ENCODE data around the gene TIE1. TPM values are rescaled to one million over a fixed set of nuclear protein-coding genes. Genes with fewer than 3 reads are reported as not detected.

The TIE1 gene
- total RNA-seq, 1 experiment from 2014 or later, result 1.2 TPM

DNA sequence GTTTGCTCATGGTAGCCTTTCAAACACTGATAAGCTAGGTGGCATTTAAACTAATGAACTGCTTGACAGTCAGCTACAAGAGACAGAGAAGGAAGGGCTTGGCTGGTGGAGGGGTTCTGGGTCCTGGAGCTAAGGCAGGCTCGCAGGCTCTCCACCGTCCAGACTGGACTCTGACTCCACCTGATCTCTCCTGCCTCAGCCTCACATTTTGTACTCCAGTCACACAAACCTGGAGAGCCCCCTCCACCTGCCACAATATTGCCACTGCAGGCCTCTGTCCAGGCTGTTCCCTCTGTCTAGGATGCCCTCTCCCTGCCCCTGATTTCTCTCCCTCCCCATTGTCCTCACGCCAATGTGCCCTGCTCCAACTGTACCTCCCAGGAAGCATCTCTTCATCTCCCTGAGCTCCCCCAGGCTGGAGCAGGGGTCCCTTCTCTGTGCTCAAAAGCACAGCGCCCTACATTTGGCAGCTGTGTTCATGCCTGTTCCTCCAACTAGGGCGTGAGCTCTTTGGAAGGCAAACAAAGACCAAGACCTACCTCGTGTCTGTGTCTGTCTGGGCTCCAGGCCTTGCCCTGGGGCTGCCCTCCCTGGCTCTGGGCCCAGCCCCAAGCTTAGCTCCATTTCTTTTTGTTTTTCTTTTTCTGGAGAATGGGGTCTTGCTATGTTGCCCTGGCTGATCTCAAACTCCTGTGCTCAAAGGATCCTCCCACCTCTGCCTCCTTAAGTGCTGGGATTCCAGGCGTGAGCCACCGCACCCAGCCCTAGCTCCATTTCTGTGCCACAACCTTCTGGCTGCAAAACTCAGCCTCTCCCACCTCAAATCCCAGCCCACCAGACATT is 2.9 kb downstream of the TIE1 start:
- H3K9ac ChIP-seq (ENCODE audit: extremely low read depth, insufficient read length, low read length), result no peak overlapping the region
- H3K27me3 Mint-ChIP-seq (ENCODE audit: low read depth), result peaks cover 16% of the 10 kb centered on the region
- H3K79me2 ChIP-seq (ENCODE audit: insufficient read depth, low read length), result no peaks in the 10 kb centered on the region
- no peak overlapping the region for H2AK5ac ChIP-seq (ENCODE audit: insufficient read length, low read length)
- H3K4me2 ChIP-seq (ENCODE audit: insufficient read depth, insufficient read length, low read length), result no peak overlapping the region
- H3K56ac ChIP-seq (ENCODE audit: insufficient read length, low read depth, low read length), result no peak overlapping the region
- no peak overlapping the region for H3K4me3 Mint-ChIP-seq
- H3K4me1 ChIP-seq (ENCODE audit: insufficient read depth, low read length), result no peaks in the 10 kb centered on the region; the same call in 1 of the 2 replicates
- no CpG with 5 or more reads among the region's 8 CpGs for WGBS (ENCODE audit: extremely low coverage, insufficient read length, low lambda C conversion rate)
- no peaks in the 10 kb centered on the region for H3K27me3 ChIP-seq (ENCODE audit: insufficient read depth, low read length)
- H2BK12ac ChIP-seq (ENCODE audit: insufficient read length, low read depth, low read length), result no peak overlapping the region
- no peak overlapping the region for H4K8ac ChIP-seq (replicated peaks; ENCODE audit: insufficient read length, low read depth, low read length)
- H3K36me3 Mint-ChIP-seq (ENCODE audit: insufficient read depth in 1 of 3, low read depth in 3 of 3), result no peaks in the 10 kb centered on the region; a peak in 1 of 7 replicates
- no peaks in the 10 kb centered on the region for H3K9me3 Mint-ChIP-seq
- H2BK15ac ChIP-seq (ENCODE audit: low read depth, low read length), result no peak overlapping the region
- H2BK5ac ChIP-seq (ENCODE audit: insufficient read length, low read length), result no peak overlapping the region
- H2BK20ac ChIP-seq (ENCODE audit: low read depth, low read length, poor library complexity, severe bottlenecking), result no peak overlapping the region
- H3K14ac ChIP-seq (ENCODE audit: insufficient read depth, low read length), result no peak overlapping the region
- H3K27ac Mint-ChIP-seq, result peak overlapping the region in 2 of 3 experiments; percentile 15 to 46; a peak in 2 of 7 replicates
- H3K23me2 ChIP-seq (ENCODE audit: insufficient read length, low read depth, low read length, poor library complexity, severe bottlenecking), result no peaks in the 10 kb centered on the region
- no peaks in the 10 kb centered on the region for H3K79me1 ChIP-seq (ENCODE audit: insufficient read depth, low read depth, low read length, poor library complexity, severe bottlenecking)
- TF ChIP-seq, protein P1, sequence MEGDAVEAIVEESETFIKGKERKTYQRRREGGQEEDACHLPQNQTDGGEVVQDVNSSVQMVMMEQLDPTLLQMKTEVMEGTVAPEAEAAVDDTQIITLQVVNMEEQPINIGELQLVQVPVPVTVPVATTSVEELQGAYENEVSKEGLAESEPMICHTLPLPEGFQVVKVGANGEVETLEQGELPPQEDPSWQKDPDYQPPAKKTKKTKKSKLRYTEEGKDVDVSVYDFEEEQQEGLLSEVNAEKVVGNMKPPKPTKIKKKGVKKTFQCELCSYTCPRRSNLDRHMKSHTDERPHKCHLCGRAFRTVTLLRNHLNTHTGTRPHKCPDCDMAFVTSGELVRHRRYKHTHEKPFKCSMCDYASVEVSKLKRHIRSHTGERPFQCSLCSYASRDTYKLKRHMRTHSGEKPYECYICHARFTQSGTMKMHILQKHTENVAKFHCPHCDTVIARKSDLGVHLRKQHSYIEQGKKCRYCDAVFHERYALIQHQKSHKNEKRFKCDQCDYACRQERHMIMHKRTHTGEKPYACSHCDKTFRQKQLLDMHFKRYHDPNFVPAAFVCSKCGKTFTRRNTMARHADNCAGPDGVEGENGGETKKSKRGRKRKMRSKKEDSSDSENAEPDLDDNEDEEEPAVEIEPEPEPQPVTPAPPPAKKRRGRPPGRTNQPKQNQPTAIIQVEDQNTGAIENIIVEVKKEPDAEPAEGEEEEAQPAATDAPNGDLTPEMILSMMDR (conservative IDR thresholded peaks at IDR 0.05), result no peak
- H3T11ph ChIP-seq (ENCODE audit: low read length), result no peak overlapping the region
- H4K5ac ChIP-seq (ENCODE audit: insufficient read length, low read depth, low read length), result no peak overlapping the region
- peaks cover 27 to 36% of the 10 kb centered on the region in 2 experiments for H3K4me1 Mint-ChIP-seq
- no peaks in the 10 kb centered on the region for H4K20me1 ChIP-seq (ENCODE audit: control insufficient read depth, insufficient read depth, insufficient read length)
- no peak overlapping the region for H3K18ac ChIP-seq (ENCODE audit: insufficient read length, low read depth, low read length)
- no peak for DNase-seq
- no peak overlapping the region for H4K91ac ChIP-seq (ENCODE audit: insufficient read length, low read depth, low read length)
- H3K9me3 ChIP-seq (ENCODE audit: control insufficient read depth, low read depth, low read length), result no peaks in the 10 kb centered on the region
- no peak overlapping the region for H3K23ac ChIP-seq (ENCODE audit: insufficient read length, low read depth, low read length)
- H3K4ac ChIP-seq (ENCODE audit: low read depth, low read length), result no peak overlapping the region
- H2BK120ac ChIP-seq (ENCODE audit: low read depth, low read length, poor library complexity, severe bottlenecking), result no peak overlapping the region
- H2AFZ ChIP-seq (ENCODE audit: low read length), result no peak overlapping the region
- H3K27ac ChIP-seq (ENCODE audit: insufficient read length, low read depth, low read length), result no peak overlapping the region
